Neural progenitor cell (in vitro differentiated cells): ENCODE measurements around the gene NTHL1.

ENCODE experiments used
- EZH2 ChIP-seq: fragments of 200-600 bp; sonication (generic); IDR thresholded peaks from 2 replicates; pipeline ENCODE4 v1.6.1; 2017; ENCODE audit warnings: antibody characterized with exemption, mild to moderate bottlenecking, moderate library complexity
- TF ChIP-seq, protein P1 (sequence below): fragments of 200-600 bp; sonication (generic); IDR thresholded peaks from 2 replicates; pipeline ENCODE4 v1.5.1; 2017; ENCODE audit warnings: antibody characterized with exemption, mild to moderate bottlenecking

DNA sequence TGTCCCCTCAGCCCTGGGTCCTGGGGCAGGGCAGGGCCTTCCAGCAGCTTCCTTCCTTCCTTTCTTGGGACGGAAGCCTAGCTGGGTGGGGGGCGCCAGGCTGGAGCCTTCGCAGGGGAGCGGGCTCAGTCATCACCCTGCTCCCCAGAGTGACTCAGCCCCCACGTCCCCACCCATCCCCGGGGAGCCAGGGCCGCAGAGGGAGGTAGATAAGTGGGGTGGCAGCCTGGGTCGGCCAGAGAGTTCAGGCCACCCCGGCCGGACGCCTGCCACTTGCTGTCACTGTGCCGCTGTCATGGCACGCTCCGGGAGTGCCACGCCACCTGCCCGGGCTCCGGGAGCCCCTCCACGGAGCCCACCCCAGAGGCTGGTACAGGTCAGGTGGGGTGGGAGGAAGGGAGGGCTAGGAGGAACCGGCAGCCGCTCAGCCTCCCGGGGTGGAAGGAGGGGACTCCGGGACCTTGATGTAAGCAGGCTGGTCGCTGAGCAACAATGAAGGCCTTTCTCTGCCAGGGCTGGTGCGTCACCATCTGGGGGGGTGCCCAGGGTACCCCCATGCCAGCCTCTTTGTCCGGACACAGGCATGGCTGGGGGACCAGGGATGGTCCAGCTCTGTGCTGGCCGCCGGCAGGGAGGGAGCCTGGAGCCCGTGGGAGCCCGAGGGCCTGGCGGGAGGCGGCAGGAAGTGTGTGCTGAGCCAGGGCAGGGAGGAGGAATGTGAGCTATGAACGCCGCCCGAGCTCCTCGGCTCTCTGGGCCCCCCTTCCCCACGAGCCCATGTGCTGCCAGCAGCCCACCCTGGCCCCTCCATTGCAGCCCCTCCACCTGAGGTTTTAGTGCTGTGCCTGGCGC, 14.4 kb downstream of the NTHL1 start:
- TF ChIP-seq EZH2, result no peak
- TF ChIP-seq, protein P1, sequence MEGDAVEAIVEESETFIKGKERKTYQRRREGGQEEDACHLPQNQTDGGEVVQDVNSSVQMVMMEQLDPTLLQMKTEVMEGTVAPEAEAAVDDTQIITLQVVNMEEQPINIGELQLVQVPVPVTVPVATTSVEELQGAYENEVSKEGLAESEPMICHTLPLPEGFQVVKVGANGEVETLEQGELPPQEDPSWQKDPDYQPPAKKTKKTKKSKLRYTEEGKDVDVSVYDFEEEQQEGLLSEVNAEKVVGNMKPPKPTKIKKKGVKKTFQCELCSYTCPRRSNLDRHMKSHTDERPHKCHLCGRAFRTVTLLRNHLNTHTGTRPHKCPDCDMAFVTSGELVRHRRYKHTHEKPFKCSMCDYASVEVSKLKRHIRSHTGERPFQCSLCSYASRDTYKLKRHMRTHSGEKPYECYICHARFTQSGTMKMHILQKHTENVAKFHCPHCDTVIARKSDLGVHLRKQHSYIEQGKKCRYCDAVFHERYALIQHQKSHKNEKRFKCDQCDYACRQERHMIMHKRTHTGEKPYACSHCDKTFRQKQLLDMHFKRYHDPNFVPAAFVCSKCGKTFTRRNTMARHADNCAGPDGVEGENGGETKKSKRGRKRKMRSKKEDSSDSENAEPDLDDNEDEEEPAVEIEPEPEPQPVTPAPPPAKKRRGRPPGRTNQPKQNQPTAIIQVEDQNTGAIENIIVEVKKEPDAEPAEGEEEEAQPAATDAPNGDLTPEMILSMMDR, result no peak
